GM04503 (cell line): ENCODE results near the gene TRIM46.
"Not testable (repeated sequence)": the region's sequence is repeated elsewhere in the genome, so short reads cannot be mapped to it uniquely, and the experiment has no call there.

Experiments
- DNase-seq: peaks from one replicate; pipeline ENCODE4 v3.0.0-alpha.2; 2012; ENCODE audit warnings: low read depth

TRIM46 gene

GRCh38 chr1:155186067-155186793 lies 12.6 kb downstream of the TRIM46 start:
- DNase-seq, result no peak

GRCh38 chr1:155186794-155187455 lies 13.3 kb downstream of the TRIM46 start:
- DNase-seq, result no peak

DNA sequence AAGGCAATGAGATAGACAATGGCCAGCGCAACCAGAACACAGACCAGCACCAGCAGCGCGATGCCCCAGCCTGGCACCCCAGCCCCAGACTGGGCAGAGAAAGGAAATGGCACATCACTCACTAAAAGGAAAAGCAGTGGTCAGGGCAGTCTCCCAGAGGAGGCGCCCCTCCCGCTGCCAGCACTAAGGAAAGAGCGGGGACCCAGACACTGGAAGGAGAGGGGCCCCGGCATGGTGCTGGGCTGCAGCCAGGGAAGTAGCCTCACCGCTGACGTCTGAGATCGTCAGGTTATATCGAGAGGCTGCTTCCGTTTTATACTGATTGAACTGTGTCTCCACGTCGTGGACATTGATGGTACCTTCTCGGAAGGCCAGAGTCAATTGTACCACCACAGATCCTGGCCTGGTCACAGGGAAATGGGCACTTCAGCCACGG lies 13.8 kb downstream of the TRIM46 start:
- no peak for DNase-seq

- DNase-seq, result no peak
Observed at GRCh38 chr1:155188268-155188667, 14.6 kb downstream of the TRIM46 start.

GRCh38 chr1:155189926-155190325 lies 16.3 kb downstream of the TRIM46 start:
- DNase-seq, result not testable (repeated sequence)

GRCh38 chr1:155191904-155192303 lies 18.3 kb downstream of the TRIM46 start:
- DNase-seq, result no peak

- no peak for DNase-seq
Observed at GRCh38 chr1:155192346-155193274, 19.0 kb downstream of the TRIM46 start.

GRCh38 chr1:155193275-155193990 lies 19.8 kb downstream of the TRIM46 start:
- DNase-seq, result peak; percentile 74

- DNase-seq, result not testable (repeated sequence)
Observed at GRCh38 chr1:155193991-155194240, 20.3 kb downstream of the TRIM46 start.

GRCh38 chr1:155195201-155196102 lies 21.8 kb downstream of the TRIM46 start:
- DNase-seq, result no peak

DNA sequence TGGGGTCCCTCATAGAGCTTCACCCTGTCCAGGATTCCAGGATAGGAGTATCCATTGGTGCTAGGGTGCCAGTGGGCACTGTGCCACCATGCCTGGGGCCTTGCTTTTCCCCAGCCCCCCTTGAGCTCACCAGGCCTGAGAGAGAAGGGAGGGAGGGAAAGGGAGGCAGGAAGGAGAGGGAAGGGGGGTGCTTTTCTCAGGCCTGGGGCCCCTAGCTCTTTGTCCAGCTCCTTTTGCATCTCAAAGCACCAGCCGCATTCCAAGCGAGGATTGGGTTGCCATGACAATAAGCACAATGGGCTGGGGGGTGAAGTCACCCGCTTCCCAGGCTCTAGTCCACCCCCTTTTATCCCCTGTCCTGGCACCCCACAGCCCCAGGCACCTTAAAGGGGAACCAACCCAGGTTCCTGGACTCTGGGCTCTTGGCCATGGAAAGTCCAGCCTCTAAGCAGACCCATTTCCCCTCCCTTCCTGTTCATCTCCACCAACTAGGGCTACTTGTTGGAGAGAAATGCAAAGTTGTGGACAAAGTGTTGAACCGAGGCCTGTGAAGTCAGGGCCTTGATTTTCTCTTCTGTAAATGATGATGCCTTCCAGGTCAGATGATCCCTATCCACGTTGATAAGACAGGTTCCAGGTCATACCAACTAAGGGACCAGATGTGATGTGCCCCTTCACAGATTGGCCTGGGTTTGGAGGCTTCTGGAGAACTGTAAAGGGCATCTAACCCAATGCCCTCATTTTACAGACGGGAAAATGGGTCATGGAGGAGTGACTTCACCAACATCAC lies 22.6 kb downstream of the TRIM46 start:
- no peak for DNase-seq

GRCh38 chr1:155196893-155197638 lies 23.4 kb downstream of the TRIM46 start:
- DNase-seq, result no peak

GRCh38 chr1:155197901-155198546 lies 24.4 kb downstream of the TRIM46 start:
- no peak for DNase-seq

DNA sequence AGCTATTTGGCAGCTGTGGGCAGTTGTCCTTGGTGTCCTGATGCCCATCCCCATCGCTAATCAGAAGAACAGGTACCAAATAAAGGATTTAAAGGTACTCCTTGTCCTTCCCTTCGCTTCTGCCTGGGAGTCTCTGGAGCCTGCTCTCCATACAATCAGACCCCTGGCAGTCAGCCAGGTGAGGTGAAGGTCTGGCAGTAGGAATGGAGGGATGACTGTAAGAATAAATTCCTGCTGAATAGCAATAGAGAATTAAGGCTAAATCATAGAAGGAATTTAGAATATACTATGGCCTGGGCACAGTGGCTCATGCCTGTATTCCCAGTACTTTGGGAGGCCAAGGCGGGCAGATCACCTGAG lies 24.9 kb downstream of the TRIM46 start:
- no peak for DNase-seq

- no peak for DNase-seq
Observed at GRCh38 chr1:155199792-155200191, 26.1 kb downstream of the TRIM46 start.

DNA sequence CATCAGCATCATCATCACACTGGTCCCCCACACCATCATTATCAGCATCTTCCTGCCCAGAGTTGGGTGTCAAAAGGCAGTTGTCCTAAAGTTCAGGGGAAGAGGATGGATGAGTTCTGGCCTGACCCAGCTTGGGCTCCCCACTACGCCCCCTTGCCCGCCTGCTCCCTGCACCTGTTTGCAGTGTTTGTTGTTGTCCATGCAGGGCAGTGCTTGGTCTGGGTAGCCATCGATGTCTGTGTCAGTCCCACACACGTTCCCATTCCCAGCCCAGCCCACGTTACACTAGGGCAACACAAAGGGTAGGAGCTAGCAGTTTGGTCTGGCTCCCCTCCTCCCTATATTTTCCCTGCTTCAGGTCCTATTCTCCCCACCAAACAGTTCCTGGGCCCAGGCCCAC lies 27.3 kb downstream of the TRIM46 start:
- no peak for DNase-seq

GRCh38 chr1:155202198-155202597 lies 28.5 kb downstream of the TRIM46 start:
- no peak for DNase-seq

DNA sequence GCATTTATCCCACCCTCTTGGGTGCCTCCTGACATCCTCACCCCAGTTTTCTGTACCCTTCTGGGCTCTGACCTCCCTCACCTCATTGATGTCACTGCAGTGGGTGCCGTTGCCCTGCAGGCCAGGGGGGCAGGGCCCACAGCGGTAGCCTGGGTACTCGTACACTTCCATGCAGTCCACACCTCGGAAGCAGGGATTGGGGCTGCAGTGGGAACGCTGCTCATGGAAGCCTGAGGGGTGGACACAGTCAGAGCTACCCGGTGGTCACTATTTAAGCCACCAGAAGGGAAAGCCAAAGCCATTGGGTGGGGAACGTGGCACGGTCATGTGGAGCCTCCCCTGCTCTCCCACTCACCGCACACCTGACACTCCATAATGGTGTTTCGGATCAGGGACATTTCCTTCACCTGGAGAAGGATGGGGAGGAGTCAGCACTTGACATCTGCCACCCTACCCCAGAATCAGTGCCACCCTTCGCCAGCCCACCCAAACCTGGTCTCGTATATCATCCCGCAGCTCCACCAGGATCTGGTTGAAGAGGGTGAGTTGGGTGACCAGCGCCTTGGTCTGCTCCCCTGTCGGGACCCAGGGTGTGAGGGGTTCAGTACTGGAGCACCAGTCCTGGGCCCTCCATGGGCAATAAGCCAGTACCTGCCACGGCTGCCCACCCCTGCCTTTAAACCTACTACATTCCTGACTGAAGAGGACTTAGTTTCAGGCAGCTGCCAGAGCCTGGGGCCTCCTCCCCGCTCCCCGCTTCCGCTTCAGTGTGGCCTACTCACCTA lies 29.3 kb downstream of the TRIM46 start:
- no peak for DNase-seq
